COLO668 (cell line): Measurements from ENCODE around the gene LHX6.

Source experiments
- DNase-seq: peaks from one replicate; lab custom pipeline; 2025; ENCODE audit not compliant: unreplicated experiment; lab: John Stamatoyannopoulos, UW

Gene LHX6

DNA sequence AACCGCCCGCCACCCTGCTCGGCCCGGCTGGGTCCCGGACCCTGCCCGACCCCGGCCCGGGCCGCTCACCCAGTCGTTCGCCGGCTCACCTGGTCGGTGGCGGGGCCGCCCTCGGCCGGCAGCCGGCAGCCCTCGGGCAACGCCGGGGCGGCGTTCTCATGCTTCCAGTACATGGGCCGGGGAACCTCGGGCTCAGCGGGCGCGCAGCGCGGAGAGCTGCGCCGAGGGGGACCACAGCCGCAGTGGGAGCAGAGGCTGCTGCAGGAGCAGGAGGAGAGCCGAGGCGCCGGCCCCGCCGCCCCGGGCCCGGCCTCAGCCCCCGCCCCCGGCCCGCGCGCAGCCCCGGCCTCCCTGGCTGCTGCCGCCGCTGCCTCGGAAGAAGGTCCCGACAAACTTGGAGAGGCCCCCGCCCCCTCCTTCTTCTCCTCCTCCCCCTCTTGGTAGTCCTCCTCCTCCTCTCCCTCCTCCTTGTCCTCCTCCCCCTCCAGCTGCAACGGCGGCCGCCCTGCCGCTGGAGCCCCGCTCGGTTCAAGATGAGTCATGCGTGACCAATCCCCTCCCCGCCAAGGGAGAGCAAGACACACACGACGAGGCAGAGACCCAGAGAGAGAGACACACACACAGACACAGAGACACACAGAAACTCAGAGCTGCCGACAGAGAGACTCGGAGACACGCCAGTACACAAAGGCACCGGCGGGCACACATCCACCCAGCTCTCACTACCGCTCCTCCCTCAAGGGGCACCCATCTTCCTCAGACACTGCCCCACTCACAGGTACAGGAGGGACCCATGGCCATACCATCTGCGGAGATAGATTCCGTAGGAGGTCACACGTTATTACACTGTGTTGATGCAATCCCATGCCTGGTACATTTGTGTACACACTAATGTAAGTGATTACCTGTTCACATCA, at the start of gene LHX6:
Gene LHX6, minus strand, starts transcription at position 390 of the 917 bp plus-strand sequence. Its CDS starts 217 bp downstream, at position 173.
- peak; percentile 47 for DNase-seq

DNA sequence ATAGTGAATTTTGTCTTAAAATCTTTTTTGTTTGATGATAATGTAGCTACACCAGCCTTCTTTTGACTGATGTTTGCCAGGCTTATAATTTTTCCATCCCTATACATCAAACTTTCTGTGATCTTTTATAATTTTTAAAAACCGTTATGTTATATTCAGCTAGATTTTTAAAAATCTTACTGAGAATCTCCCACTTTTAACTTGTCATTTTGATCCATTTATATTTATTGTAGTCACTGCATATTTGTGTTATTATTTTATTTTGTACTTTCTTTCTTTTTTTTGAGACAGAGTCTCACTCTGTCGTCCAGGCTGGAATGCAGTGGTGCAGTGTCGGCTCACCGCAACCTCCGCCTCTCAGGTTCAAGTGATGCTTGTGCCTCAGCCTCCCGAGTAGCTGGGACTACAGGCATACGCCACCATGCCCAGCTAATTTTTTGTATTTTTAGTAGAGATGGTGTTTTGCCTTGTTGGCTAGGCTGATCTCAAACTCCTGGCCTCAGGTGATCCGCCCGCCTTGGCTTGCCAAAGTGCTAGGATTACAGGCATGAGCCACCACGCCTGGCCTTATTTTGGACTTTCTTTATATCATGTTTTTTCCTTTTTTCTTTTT, 48.6 kb upstream of the LHX6 start:
- DNase-seq = no peak

DNA sequence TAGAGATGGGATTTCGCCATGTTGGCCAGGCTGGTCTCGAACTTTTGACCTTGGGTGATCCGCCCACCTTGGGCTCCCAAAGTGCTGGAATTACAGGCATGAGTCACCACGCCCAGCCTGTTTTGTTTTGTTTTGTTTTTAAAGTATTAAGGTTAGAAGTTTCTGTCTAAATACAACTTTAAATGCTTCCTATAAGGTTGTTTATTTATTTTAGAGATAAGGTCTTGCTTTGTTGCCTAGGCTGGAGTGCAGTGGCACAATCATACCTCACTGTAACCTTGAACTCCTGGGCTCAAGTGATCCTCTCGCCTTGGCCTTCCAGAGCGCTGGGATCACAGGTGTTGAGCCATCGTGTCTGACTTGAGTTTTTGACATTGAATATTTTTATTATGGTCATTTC, 47.3 kb upstream of the LHX6 start:
- no peak for DNase-seq

DNA sequence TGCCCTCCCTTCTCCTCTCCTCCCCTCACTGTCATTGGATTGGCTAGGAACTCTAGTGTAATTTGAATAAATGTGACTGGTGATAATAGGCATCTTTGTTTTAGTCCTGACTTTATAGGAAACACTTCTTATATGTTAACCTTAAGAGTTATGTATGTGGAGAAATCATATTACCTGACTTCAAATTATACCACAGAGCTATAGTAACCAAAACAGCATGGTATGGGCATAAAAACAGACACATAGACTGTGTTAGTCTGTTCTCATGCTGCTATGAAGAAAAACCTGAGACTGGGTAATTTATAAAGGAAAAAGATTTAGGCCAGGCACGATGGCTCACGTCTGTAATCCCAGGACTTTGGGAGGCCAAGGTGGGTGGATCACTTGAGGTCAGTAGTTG, 45.3 kb upstream of the LHX6 start:
- DNase-seq = no peak

DNA sequence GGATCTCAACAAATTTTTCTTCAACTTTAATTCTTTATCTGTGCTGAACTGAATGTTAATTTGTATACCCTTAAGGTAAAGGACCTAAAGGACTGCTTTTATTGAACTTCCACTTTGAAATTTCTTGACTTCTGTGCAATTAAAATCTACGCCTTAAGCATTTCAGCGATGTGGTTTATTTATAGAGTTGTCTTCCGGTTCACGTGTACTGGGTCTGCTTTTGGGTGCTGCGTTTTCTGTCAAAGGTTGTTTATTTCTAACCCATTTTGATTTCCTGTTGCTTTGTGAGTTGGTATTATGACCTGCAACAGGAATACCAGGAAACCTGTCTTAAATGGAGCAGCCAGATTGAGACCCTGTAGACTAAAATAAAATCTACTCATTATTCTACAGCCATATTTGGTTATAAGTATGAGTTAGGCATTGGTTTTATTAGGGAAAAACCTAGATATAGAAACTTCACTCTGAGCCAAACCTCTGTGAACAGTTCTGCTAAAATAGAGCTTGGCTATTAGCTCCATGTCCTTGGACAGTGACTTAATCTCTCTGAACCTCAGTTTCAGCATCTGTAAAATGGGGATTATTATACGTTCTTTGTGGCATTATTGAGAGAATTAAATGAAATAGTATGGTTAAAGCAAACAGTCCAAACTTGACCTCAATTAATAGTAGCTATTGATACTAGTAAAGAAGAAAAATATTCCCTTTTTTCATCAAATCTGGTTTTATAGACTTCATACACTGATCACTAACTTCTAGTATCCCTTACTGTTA, 39.5 kb upstream of the LHX6 start:
- no peak for DNase-seq

DNA sequence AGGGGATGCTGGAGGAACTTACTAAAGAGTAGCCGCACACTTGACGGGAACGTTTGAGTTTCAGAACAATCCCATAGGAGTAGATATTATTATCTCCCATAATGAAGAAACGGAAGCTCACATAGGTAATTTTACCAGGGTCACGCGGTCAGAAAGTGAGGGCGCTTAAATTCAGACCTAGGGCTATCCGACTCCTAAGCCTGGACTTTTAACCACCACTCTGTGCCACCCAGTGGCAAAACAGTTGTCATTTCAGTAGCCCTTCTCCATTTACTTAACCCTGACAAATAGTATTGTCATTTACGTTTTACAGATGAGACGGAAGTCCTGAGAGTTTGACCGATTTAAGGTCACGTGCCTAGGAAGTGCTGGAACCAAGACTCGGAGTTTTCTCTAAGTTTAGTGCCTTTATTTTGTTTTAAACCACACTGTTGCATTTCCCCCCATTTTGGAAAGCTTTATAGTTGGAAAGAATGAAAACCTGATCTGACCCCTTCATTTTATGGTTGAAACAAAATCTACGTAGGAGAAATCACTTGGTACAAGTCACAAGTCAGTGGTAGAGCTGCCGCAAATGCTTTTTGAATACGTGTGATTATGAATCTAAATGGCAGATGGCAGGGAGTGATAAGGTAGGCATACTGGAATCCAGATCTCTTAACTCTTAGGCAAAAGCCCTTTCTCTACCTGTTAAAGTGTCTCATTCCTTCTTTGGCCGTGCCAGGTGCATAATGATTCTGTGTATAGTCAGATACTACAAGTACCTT, 36.6 kb upstream of the LHX6 start:
- DNase-seq = peak; percentile 49

DNA sequence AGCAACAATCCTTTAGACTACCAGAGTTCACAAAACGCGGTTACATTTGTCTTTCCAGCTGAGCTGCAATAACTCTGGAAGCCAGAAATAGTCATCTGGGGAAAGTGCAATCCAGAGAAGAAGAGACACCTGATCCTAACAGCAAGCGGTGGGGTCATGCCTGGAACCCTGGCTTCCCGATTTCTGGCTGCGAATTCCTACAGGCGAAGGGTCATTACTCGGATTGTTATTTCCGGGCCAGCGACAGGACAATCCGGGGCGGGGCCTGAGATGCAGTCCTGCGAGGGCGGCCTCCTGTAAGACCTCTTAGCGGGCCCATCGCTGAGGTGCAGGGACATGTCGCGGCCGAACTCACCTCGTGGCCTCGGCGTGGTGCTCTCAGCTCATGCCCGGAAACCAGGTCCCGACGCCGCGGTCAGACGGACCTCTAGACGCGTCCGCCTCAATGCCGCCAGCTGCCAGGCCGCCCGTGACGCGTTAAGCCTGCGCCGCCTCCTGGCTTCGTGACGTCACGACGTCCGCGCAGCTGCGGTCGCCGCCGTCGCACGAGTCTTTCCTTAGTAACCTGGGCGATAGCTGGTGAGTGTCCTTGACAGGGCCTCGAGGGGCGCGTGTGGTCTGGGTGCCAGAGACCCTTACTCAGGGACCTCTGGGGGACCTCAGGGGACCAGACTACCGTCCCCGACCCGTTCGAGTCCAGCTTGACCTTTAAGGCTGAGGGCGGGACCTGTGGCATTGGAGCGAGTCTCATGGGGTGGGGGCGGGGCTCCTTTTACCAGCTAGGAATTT, 35.8 kb upstream of the LHX6 start, which contains the start of the genes MRRF and RBM18:
Gene MRRF, plus strand, starts transcription at position 523 of the 789 bp plus-strand sequence. CDS start 6,010 bp downstream, outside the sequence.
Gene RBM18, minus strand, starts transcription at position 481 of the 789 bp plus-strand sequence. CDS start 3,348 bp downstream, outside the sequence.
- peak; percentile 94 for DNase-seq

DNA sequence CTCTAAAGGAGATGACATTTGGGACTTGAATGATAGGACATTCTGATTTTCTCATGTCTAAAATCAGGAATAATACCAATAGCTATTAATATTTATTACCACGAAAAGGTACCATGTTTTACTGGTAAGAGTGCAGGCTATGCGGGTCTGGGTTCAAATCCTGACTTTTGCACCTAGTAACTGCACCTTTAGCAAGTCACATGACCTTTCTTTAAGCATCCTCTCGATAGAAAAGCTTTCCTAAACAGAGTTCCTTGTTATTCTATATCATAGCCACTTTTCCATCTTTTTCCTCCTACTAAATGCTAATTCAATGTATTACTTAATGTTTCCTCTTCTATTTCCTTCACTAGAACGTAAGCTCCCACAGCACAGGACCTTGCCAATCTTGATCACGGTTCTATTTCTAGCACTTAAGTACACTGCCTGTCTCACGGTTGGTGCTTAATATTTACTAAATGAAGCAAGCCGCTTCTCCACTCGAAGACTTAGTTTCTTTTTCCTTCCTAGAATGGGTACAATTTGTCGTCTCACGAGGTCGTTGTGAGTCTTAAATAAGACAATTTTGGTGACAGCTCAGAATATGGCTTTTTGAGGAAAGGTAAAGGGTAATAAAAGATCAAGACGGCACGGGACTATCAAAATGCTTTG, 35.1 kb upstream of the LHX6 start:
- no peak for DNase-seq

DNA sequence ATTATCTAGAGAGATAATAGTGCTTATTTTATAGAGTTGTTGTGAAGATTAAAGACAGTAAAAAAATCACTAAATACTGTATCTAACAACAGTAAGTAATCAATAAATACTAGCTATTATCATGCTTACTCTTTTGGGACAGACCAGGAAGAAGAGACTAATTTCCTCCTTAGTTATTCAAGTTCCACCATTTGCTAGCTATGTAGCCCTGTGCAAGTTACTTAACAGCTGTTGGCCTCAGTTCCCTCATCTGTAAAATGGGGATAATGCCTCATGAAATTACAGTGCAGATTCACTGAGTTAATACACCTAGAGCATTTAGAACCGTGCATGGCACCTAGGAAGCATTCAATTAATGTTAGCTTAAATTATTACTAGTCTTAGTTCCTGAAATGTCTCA, 33.3 kb upstream of the LHX6 start:
- DNase-seq = no peak

DNA sequence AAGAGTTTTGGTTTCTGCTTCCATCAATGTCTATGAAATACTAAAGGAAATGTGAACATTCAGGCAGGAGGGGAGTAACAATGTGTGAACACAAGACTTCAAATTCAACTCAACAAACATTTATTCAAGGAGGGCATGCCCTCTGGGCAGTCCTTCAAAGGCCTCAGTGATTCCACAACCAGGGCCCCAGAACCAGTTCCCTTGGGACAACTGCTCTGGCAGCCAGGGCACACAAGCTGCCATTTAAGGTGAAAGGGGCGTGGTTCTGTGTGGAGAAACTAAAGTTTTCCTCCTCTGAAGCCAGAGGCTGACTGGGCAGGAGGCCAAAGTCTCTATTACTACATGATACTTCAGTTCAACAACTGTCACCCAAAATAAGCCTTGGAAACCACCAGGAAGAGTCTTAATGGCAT, 32.7 kb upstream of the LHX6 start:
- no peak for DNase-seq

DNA sequence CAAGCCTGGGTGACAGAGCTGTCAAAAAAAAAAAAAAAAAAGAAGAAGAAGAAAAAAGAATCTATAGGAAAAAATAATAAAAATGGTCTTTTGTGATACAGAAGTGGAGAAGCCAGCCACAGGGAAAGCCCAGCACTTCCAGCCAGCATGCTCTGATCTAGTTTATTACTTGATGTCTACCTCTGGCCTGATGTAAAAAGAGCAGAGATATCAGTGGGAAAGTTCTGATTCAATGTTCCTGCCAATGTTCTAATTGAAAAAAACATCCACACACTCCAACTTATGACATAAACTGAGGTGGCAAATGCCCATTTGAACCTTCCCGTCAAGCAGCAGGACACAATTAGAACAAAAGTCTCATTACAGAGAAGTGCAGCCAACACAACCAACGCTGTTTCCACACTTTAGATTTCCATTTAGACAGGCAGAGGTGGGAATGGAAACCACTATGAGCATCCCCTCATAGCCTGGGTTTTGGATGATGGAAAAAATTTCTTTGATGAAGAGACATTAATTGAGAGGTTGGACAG, 30.2 kb upstream of the LHX6 start:
- DNase-seq = no peak

DNA sequence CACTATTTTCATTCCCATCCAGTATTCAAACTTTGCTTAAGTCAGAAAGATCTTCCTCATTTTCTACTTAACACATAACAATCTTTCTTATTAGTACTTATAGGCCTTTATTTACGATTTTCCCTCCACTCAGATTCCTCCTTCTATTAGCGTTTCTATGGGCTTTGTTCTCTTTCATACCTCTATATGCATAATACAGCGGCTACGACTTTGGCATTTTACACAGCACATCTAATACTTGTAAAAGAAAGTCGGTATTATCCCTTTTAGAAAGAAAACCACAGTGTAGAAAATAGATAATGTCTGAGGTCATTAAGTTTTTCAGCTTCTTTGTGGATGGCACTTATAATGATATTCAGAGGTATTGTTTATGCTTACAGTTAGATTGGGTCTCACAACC, 27.4 kb upstream of the LHX6 start:
- no peak for DNase-seq

DNA sequence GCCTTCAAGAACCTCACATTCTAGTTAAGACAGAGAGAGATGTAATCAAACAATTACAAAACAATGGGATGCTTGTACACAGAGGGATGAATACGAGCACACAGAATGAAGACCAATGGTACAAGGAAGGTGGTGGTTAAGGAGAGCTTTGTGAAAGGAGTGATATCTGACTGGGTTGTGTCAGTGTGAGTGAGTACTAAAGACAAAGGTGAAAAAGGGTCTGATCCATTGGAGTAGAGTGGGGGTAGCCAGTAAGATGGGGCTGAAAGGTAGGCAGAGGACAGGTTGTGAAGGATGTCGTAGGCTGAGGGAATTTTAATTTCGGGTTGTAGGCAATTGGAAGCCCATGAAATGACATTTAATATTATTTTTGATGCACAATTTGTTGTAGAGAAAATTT, 26.0 kb upstream of the LHX6 start:
- no peak for DNase-seq

DNA sequence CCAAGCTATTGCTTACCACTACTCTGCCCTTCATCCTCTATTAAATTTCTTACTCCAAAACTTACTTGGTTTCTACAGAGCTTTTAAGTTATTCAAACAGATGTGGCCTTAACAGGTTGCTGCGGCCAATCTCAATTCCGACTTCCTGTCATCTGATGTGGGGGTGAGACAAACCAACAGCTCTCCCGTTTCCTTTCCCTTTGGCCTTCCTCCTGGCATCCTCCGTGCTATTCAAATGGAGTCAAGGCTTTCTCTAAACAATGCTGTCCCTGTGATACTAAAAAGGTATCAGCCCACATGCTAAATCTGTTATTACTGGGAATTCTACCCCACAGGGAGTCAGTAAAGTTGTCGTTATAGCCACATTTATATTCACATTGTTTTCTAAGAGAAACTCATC, 24.0 kb upstream of the LHX6 start:
- no peak for DNase-seq

DNA sequence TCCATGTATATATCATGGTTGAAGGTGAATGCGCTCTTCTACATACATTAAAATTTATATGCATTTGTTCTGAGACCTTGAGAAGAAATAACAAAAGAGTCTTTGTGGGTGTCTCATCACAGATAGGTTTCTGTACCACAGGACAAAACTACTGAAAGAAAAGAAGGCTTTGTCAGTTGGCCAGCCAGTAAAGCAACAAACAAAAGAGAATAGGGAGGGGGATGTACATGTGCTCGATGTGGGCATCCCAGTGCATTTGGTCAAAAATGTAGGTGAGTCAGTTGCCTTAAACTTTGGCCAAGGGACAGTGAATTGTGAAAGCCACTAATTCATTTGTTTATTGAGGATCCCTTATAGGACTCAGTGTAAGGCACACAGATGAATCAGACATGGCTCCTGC, 22.6 kb upstream of the LHX6 start:
- DNase-seq = no peak

DNA sequence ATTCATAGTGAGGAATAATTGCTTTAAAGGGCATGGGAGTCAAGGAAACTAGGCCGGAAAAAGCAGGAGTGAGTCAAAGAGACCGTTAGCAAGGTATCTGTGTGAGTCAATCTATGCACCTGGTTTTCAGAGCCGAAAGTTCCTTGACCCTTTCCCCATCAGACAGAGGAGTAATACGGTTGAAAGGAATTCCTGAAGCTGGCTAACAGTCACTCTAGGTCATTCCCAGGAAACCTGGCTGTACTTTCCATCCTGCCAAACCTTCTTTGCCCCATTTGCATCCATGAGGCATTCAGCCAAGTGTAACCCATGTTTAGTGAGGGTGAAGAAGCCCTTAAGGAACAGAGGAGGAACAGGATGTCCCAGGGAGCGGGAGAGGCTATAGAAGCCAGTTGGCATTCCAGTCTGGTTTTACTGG, 19.7 kb upstream of the LHX6 start:
- DNase-seq = no peak

DNA sequence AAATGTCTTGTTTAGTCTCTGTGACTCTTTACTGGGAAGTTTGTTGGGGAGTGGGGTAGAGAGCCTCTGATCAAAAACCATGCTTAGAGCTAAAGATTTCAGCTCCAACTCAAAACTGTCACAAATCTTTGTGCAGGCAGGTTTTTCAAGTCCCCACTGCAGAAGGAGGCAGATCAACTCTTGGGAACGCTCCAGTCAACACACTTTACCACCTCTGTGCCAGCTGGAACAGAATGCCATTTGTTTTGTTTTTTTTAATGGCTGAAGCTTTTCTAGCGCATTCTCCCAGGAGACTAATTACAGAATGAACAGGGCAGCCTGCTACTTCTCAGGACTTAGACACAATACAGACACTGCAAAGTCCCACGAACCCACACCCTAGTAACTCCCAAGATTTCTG, 17.9 kb upstream of the LHX6 start:
- DNase-seq = no peak

DNA sequence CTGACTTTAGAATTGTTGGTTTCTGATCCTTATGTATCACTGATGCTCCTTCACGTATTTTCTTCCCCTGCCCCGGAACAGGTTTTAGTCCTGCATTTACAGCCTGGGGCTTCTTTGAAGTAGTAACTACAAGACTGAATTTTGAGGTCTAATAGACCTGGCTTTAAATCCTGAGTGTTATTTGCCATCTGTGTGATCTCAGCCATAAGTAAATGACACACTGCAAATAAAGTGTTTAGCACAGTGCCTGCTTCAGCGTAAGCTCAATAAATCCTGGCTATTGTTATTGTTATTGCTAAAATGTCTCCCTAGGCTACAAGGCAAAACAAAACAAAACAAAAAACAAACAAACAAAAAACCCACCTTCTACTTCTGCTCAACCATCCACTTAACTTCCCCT, 15.6 kb upstream of the LHX6 start:
- no peak for DNase-seq

DNA sequence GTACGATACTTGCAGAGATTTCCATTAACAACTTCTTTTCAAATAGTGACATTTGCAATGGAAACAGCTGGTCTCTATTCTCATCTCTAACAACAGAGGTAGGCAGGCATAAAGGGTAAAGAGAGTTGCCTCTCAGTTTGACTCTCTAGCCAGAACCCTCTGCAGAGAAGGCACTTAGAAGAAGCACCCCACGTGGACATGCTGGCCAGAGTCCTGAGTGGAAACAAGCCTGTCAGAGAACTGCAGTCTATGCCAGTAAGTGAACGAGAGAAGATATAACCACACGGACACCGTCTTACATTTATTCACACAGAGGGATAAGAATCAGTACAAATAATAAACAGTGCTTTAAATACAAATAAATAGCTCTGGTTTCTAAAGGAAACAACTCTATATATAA, 11.0 kb upstream of the LHX6 start:
- no peak for DNase-seq
